ENCODE measurements around the gene DYNC2I2.

Gene DYNC2I2

DNA sequence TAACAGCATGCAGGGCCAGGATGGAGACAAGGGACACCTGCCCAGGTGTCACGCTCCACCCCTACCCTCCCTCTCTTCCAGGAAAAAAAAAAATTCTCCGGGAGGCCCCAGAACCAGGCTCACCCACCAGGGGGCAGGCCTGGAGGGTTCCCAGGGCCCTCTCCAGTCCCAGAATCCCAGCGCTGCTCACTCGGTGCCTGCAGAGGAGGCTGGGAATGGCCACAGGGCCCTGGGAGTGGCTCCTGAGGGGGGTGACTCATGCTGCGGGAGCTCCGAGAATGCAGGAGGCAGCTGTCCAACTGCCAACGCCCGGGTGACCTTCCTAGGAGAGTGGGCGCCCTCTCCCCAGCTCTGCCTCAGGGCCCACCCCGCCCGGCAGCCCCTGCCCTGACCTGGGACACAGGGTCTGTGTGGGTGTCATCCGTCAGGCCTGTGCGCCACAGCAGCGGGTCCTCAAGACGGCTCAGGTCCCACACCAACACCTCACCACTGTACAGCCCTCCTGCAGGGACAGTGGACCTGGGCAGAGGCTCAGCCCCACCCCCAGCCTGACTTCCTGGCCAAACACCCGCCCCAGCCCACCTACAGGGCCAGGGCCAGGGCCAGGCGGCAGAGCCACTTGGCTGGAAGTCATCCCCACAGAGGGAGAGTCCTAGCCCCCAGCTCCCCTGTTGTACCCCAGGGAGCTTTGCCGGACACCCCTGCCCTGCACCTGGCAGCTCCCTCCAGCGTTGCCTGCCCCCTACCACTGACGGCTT is 21.2 kb downstream of the DYNC2I2 start:
- no peak for DNase-seq

DNA sequence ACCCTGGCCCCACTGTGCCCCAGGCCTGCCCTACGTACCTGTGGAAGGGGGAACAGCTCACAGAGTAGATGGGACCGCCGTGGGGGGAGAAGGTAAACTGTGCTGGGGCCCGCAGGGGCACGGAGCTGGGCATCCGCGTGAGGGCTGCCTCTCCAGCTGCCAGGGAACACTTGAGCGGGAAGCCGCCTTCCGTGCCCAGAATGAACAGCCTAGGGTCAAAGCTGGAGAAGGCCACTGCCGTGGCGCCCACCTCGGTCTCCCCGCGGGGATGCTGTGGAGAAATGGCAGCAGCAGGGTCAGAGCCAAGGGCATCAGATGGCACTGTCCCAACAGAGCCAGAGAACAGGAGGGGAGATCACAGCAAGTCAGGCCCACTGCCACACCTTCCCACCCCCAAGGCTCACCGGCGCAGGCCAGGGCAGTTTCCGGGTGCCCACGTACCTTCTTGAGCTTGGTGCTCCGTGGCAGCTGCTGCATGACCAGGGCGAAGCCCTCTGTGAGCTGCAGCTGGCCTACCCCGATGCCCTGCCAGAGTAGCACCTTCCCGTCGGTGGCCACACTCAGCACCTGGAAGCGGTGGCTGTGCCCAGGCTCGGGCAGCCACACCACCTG is 21.9 kb downstream of the DYNC2I2 start:
- DNase-seq = no peak

DNA sequence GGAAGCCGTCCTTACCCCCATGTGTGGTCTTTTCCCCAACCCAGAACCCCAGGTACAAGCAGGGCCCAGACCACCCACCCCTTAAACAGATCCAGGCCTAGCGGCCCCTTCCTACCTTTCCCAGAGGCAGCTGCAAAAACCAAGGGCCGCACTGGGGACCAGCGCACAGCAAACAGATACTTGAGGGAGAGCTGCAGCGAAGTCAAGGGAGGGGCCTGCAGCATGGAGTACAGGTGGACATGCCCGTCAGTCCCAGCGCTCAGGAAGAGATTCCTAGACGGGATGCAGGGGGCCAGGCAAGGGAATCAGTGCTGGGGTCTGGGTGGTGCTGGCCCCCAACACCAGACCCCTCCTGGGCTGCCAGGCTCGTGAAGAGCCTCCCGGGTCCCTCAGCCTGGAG is 22.5 kb downstream of the DYNC2I2 start:
- no peak for DNase-seq

DNA sequence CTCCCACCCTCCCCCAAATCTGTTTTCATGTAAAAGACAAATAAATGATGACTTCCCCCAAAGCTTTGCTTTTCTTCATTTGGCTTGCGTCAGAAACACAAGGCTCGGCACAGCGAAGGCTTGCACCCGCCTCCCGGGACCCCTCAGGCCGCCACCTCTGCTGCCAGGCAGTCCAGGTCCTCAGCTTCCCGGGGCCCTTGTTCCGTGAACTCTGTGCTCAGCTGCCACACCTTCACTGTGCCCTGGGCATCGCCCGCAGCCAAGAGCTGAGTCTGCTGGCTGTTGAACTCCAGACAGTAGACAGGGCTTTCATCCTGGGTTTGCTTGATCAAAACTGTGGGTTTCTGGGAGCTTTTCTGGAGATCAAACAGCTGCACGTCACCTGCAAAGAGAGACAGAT is 23.0 kb downstream of the DYNC2I2 start:
- DNase-seq = no peak

DNA sequence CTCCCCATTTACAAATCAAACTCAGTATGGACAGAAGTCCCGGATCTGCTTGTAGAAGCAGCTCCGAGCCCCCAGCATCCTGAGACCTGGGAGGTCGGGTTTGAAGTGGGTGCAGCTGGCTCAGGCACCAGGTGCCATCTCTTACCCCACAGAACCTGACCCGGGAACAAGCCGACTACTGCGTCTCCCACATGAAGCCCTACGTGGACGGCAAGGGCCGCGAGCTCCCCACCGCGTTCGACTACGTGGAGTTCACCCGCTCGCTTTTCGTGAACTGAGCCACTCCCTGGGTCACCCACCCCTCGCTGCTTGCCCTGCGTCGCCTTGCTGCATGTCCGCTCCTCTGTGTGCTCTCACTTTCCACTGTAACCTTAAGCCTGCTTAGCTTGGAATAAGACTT is 23.6 kb downstream of the DYNC2I2 start:
- DNase-seq = no peak

DNA sequence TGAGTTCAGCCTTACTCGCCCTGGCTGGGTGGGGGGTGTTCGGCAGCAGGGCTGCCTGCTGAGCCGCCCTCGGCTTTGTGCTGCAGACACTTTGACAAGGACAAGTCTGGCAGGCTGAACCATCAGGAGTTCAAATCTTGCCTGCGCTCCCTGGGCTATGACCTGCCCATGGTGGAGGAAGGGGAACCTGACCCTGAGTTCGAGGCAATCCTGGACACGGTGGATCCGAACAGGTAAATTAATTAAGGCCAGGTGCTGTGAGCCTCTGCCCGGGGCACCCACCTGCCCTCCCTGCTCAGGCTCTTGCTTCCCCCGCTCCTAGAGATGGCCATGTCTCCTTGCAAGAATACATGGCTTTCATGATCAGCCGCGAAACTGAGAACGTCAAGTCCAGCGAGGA is 24.2 kb downstream of the DYNC2I2 start:
- DNase-seq = no peak

DNA sequence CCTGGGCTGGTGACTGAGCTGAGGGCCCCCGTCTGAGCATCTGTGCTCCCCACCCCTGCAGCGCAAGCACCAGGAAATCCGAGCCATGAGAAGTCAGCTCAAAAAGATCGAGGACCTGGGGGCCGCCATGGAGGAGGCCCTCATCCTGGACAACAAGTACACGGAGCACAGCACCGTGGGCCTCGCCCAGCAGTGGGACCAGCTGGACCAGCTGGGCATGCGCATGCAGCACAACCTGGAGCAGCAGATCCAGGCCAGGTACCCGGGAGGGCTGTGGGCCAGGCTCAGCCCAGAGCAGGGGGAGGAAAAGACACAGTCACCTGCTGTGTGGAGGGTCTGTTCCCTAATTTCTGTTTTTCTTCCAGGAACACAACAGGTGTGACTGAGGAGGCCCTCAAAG is 24.6 kb downstream of the DYNC2I2 start:
- DNase-seq = no peak

DNA sequence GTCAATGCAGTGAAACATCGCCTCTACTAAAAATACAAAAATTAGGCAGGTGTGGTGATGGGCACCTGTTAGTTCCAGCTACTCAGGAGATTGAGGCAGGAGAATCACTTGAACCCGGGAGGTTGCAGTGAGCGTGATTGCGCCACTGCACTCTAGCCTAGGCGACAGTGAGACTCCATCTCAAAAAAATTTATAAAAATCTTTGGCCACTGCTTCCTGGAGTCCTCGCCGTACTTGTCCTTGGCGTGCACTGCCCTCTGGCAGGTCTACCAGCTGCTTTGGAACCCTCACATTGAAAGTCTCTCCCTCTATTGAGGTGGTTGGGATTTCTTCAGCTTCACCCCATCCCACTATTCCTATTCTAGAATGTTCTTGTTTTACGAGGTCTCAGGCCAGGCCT is 25.0 kb downstream of the DYNC2I2 start:
- DNase-seq = no peak

DNA sequence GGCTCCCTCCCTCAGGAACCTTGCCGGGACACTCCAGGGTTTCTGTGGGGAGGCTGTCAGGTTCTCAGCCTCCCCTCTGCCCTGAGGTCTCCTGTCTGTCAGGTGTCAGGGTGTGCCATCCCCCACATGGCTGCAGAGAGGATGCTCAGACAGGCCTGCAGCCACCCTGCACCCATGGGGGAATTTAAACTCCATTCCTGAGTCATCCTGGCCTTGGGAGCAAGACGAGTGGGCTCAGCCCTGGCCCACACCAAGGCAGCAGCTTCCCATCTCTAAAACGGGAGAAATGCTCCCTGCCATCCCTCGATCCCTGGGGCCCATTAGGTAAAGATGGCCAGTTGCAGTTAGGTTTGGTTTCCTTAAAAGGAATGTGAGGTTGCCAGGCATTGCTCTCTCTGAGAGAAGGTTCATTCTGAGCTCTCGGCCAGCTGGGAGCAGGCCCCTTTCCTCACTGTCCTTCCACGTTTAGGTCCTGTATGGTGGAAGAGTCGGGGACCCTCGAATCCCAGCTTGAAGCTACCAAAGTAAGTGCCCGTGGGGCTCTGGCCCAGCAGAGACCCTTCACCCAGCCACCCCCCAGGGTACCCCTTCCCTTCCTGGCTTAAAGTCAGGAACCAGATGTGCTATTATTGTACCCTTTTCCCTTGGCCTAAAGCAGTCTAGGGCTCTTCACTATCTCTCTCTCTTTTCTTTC is 26.6 kb downstream of the DYNC2I2 start:
- no peak for DNase-seq

DNA sequence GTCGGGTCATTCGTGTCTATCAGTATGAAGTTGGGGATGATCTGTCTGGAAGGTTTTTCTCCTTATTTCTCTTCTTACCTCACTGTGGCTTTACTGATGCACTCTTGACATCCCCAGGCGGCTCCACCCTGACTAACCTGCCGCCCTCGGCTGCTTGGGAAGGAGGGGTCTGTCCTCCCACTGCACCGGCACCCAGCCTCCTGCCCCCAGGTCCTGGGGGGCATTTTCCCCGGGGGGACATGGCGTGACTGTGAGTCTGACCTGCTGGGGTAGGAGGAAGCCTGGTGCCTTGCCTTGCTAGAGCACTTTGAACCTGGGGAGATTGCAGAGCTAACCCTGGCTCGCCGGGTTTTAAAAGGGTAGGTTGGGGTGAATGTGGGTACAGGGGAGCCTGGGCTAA is 27.5 kb downstream of the DYNC2I2 start:
- DNase-seq = no peak

DNA sequence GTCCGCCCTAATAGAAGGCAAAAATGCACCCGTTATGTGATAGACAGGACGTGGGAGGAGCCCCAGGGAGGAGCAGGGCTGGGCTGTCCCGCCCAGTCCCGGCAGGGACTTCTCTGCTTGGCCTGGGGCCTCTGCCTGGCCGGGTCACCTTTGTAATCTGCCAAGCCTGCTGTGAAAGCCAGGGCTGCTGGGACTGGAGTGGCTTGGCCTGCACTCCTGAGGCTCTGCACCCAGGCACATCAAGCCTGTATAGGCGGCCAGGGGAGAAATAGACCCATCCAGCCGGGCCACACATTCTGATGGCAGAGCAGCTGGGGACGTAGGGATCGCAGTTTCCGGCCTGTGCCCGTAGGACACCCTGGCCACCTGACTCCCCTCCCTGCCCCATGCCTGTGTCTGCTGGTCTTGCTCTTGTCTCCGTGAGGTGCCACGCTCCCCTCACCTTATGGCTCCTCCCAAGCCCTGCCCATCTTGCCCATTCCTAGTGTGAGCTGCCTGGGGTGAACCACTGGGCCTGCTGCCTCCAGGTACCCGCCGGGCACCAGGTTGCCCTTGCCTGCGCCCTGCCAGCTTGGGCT is 28.1 kb downstream of the DYNC2I2 start:
- DNase-seq = no peak

DNA sequence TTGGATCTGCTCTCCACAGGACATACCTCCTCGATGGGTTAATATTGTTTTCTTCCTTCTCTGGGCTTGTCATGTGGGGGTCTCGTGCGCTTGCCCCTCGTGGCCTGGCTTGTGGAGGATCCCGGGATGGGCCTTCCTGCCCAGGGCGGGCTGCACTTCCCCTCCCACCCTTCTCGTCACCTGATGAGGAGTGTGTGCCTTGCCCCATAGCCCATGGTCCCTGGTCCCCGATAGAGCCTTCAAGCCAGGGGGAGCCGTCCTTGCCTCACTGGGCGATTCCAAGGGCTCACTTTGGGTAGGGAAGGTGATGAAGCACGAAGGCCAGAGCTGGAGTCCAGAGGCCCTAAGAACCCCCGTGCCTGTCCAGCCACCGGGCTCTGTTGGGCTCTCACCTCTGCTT is 28.7 kb downstream of the DYNC2I2 start:
- DNase-seq = no peak

DNA sequence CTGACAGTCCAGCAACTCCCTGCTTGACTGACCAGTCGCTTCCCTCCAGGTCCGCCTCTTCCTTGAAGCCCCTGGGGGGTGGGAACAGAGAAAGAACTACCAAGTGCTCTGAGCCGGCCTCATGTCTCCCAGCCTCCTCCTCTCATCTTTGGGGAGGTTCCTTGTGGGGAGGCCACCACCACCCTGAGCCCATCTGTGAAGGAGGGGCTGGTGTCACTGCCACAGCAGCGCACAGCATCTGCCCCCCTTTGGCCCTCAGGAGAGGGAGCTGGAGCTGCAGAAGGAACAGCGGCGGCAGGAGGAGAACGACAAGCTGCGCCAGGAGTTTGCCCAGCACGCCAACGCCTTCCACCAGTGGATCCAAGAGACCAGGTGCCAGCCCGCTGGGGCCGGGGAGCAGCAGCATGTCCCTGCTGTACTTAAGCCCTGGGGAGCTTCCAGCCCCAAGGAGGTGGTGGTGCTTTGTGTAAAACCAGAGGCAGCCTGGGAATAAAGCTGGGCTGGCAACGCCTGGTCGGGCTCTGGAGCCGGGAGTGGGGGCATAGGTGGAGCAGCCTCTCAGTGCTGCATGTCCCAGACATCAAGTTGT is 29.4 kb downstream of the DYNC2I2 start:
- no peak for DNase-seq

DNA sequence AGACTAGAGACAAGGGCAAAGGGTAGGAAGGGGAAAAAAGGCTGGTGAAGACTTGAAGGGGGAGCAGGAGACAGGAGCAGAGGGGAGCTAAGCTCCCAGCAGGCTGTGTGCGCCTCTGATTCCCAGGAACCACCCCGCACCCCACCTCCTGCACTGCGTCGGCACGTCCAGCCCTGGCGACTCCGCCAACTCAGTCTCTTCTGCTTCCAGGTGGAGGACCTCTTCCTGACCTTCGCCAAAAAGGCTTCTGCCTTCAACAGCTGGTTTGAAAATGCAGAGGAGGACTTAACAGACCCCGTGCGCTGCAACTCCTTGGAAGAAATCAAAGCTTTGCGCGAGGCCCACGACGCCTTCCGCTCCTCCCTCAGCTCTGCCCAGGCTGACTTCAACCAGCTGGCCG is 30.5 kb downstream of the DYNC2I2 start:
- DNase-seq = no peak

DNA sequence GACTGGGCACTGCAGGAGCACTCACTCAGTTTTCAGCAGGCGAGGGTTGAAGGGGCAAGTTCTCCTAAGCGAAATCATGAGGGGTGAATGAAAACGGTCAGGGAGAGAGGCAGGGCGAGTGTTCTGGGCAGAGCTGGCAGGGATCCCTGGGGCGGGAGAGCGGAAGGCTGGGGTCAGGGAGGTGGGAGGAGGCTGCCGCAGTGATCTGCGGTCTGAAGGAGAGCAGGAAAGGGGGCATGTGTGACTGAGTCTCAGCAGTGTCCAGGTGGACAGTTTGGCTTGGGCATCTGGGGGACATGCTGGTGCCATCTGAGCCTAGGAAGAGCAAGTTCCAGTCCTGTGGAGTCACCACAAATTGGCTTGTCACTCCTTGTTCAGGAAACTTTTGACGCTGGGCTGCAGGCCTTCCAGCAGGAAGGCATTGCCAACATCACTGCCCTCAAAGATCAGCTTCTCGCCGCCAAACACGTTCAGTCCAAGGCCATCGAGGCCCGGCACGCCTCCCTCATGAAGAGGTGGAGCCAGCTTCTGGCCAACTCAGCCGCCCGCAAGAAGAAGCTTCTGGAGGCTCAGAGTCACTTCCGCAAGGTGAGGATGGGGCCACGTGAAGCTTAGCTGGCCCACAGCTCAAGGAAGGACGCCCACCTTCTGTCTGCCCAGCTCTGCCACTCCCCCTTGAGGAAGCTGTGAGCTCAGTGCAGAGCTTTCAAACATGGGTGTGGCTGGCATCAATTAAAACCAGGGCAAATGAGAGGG is 31.1 kb downstream of the DYNC2I2 start:
- DNase-seq = no peak

DNA sequence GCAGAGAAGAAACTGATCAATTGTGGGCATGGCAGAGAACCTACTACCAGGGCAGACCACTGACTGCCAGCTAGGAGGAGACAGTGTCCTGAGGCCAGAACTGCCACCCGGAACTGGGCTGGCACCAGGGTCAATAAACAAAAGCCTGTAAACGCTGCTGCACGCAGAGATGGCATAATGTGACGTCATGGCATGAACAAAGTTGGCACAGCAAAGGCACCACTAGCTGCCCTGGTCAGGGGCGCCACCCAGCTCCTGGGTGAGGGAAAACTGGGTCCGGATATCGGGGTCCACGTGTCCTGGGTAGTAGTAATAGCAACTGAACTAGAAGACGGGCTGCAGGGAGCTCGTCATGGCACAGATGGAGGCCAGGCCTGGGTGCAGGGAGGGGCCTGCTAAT is 32.1 kb downstream of the DYNC2I2 start:
- no peak for DNase-seq

DNA sequence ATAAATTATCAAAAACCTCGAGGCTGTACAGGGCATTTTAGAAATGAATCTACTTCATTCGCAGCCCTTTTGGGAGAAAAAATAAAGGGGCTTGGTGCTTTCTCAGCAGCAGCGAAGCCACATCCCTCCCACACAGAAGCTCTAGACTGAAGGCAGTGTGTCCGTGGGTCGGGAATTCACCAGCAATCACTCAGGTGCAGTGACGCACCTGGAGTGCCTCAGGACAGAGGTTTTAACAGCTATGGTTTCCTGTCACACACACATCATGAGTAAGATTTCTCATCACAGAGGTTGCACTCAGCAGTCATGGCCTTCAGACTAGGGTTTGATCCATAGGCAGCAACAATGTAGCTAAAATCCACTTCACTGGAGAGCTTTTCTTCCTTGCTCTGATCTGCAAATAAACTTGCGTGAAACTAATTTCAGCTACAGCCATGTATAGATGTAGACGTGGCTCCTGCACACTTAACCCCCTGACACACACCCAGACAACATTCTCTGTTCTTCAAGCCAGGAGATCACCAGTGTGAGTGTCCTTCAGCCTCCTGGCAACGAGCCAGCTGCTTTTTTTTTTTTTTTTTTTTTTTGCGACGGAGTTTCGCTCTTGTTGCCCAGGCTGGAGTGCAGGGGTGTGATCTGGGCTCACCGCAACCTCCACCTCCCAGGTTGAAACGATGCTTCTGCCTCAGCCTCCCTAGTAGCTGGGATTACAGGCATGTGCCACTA is 34.8 kb downstream of the DYNC2I2 start:
- no peak for DNase-seq

DNA sequence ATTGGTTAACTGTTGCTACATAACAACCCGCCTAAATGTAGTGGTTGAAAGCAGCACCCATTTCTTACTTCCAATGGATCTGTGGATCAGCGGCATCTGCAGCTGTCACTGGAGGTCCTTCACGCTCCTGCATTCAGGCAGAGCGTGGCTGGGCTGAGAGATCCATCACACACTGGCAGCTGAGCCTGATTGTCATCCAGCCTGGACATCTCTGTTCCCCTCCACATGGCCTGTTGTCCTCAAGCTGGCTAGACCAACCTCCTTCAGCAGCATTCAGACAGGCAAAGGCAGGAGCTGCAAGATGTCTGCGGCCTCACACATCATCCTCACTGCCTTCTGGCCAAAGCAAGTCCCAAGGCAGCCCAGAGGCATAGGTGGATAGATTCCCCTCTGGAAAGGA is 36.9 kb downstream of the DYNC2I2 start:
- no peak for DNase-seq

DNA sequence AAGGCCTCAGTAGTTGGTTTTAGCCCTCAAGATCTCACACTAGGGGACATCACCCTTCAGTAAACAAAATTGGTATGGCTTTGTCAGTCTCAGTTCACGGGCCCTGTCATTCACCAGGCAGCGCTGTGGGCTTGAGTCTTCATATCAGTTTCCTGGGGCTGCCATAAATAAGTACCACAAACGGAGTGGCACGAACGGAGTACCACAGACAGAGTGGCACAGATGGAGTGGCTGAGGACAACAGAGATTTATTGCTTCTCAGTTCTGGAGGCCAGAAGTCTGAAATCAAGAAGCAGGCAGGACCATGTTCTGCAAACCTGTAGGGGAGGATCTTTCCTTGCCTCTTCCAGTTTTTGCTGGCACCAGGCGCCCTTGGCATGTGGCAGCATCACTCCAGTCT is 37.5 kb downstream of the DYNC2I2 start:
- no peak for DNase-seq

DNA sequence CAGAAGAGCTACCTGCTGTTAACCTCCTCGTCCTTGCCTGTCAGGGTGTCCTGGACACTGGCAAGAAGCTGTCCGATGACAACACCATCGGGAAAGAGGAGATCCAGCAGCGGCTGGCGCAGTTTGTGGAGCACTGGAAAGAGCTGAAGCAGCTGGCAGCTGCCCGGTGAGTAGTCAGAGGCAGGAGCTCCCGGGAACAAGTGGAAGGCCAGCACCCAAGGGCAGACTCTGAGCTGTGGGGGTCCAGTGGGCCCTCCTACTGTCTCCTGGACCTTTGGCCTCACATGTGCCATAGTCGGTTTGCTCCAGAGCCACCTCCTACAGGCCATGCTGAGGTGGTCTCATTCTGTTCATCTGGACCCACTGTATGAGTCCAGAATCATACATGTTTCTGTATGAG is 38.7 kb downstream of the DYNC2I2 start:
- DNase-seq = no peak

DNA sequence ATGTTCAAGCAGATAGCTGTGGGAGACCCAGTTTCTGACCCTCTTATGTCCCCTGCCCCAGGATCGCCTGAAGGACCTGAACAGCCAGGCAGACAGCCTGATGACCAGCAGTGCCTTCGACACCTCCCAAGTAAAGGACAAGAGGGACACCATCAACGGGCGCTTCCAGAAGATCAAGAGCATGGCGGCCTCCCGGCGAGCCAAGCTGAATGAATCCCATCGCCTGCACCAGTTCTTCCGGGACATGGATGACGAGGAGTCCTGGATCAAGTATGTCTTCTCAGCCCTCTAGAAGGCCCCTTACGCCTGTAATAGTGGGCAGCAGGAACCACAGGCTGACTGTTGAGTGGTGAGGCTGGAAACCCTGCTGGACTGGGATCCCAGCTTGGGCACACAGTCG is 41.1 kb downstream of the DYNC2I2 start:
- no peak for DNase-seq

DNA sequence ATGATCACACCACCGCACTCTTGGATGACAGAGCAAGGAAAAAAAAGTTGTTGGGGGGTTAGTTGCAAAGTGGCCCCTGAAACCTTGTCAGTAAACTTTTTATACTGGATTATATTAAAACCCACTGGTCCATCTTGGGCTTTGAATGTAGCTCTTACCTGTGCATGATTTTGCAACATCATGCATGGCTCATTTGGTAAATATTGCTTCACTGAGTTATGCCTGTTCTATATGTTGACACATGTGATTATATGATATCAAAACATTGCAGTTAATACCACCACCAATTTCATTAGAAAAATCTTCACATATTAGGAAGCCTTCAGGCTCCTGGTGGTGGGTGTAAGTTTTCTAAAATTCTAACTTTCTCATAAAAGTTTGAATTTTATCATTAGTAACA is 41.9 kb downstream of the DYNC2I2 start:
- DNase-seq = no peak

All from activated T-cell treated with anti-CD3 and anti-CD28 coated beads for 4 hours (primary cell).